Suprapubic skin (tissue), 4 donors: Measurements from ENCODE around the gene HPSE2. TPM values are rescaled to one million over a fixed set of nuclear protein-coding genes. Genes with fewer than 3 reads are reported as not detected.

ENCODE experiments used
- DNase-seq, 2 donors: peaks; one replicate each; pipeline ENCODE4 v3.0.0-alpha.2; 2019; ENCODE audit warnings: low spot score in 2 of 2
- H3K27ac ChIP-seq: fragments of 200-600 bp; sonication (generic); one replicate; pipeline ENCODE4 v1.5.1; 2019
- H3K27me3 ChIP-seq: fragments of 200-600 bp; sonication (generic); one replicate; pipeline ENCODE4 v1.5.1; 2019
- H3K36me3 ChIP-seq: fragments of 200-600 bp; sonication (generic); one replicate; pipeline ENCODE4 v1.5.1; 2019
- H3K4me1 ChIP-seq: fragments of 200-600 bp; sonication (generic); one replicate; pipeline ENCODE4 v1.5.1; 2019
- H3K4me3 ChIP-seq: fragments of 200-600 bp; sonication (generic); one replicate; pipeline ENCODE4 v1.5.1; 2019; ENCODE audit warnings: mild to moderate bottlenecking
- H3K9me3 ChIP-seq: fragments of 200-600 bp; sonication (generic); one replicate; pipeline ENCODE4 v1.5.1; 2019
- CTCF ChIP-seq, 2 donors: fragments of 200-600 bp in 1 of 2; fragments of 450-650 bp in 1 of 2; sonication (generic) in 1 of 2; IDR thresholded peaks; one replicate each; pipeline ENCODE4 v1.5.1; 2016 to 2019; ENCODE audit warnings: antibody characterized with exemption in 2 of 2, mild to moderate bottlenecking in 1 of 2, moderate library complexity in 1 of 2
- EP300 ChIP-seq: sonication (generic); formaldehyde crosslinking; IDR thresholded peaks from one replicate; pipeline ENCODE4 v1.6.1; 2017; ENCODE audit warnings: antibody characterized with exemption
- POLR2A ChIP-seq, 2 donors: fragments of 450-650 bp; IDR thresholded peaks; one replicate each; pipeline ENCODE4 v1.6.1; 2017; ENCODE audit warnings: antibody characterized with exemption in 2 of 2, mild to moderate bottlenecking in 2 of 2, moderate library complexity in 2 of 2
- POLR2AphosphoS5 ChIP-seq, 3 donors: sonication (generic); formaldehyde crosslinking; IDR thresholded peaks; one replicate each; pipeline ENCODE4 v1.6.1; 2017; ENCODE audit warnings: antibody characterized with exemption in 3 of 3
- WGBS: methylation state at CpG from one replicate; pipeline ENCODE4 v1.1.5; 2018; 5-methylcytosine and 5-hydroxymethylcytosine counted together
- total RNA-seq, 4 donors: library from RNA; depleted of rRNA; stranded (reverse); fragments of >200 nt; gene quantifications; one replicate each; pipeline ENCODE4 v1.1.0, GENCODE V29; 2016

HPSE2 gene
- total RNA-seq, 4 donors from 2014 or later, result 0.95 to 1.3 (median 0.99) TPM

DNA sequence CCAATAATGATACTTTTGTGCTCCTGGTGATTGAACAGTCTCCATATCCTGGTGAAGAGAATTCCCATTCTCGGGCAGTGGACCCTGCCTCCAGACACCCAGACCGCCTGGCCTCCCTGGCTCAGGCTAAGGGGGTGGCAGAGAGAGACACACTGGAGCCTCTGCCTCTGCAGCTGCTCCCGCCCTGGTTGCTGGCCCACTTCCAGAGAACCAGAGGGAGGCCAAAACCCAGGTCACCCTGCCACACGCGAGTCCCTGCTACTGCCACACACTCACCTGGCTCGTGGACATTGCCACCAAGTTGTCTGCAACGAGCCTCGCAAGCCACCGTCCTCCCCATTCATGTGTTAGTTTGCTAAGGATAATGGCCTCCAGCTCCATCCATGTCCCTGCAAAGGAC is 221.8 kb downstream of the HPSE2 start:
- H3K27me3 ChIP-seq, result no peaks in the 10 kb centered on the region
- no peaks in the 10 kb centered on the region for H3K36me3 ChIP-seq
- no peak for DNase-seq
- 93% methylated on average over 9 of the region's 9 CpGs for WGBS
- no peaks in the 10 kb centered on the region for H3K4me1 ChIP-seq
- H3K27ac ChIP-seq, result no peak overlapping the region
- TF ChIP-seq CTCF (IDR thresholded peaks at IDR 0.05), result no peak
- no peak for TF ChIP-seq EP300
- no peak for TF ChIP-seq POLR2A (IDR thresholded peaks at IDR 0.05)
- no peak for TF ChIP-seq POLR2AphosphoS5 (IDR thresholded peaks at IDR 0.05)
- no peaks in the 10 kb centered on the region for H3K9me3 ChIP-seq
- H3K4me3 ChIP-seq, result no peak overlapping the region

GRCh38 chr10:99010286-99010685 is 225.4 kb downstream of the HPSE2 start:
- no peak for DNase-seq
- TF ChIP-seq CTCF (IDR thresholded peaks at IDR 0.05) (no peak), POLR2A (IDR thresholded peaks at IDR 0.05) (no peak), EP300 (no peak), POLR2AphosphoS5 (IDR thresholded peaks at IDR 0.05) (no peak)
- Histone ChIP-seq H3K27ac (no peak overlapping the region), H3K36me3 (no peaks in the 10 kb centered on the region), H3K27me3 (no peaks in the 10 kb centered on the region), H3K4me3 (no peak overlapping the region), H3K9me3 (peaks cover 6% of the 10 kb centered on the region), H3K4me1 (peaks cover 8% of the 10 kb centered on the region)

DNA sequence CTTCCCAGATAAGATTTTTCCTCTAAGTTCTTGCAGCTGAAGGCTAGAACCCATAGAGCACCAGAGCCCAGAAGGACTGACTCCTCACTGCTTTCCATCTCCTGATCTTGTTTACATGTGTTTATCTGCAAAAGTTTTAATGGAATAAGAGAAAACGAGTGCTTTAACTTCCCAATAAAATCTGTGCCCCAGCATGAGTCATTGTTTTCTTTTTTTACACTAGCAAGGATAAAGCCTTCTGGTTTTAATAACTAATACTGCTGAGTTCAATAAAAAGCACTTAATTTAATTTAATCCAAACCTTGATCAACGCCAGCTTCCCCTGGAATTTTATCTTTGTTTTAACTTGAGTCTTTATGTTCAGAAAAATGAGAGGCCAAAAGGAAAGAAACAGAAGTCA is 227.6 kb downstream of the HPSE2 start:
- DNase-seq, result no peak
- Histone ChIP-seq H3K4me3 (no peak overlapping the region), H3K9me3 (peaks cover 12% of the 10 kb centered on the region), H3K27me3 (no peaks in the 10 kb centered on the region), H3K27ac (no peak overlapping the region), H3K4me1 (peaks cover 8% of the 10 kb centered on the region), H3K36me3 (no peaks in the 10 kb centered on the region)
- WGBS, result 36% methylated on average over 2 of the region's 2 CpGs
- TF ChIP-seq POLR2AphosphoS5 (IDR thresholded peaks at IDR 0.05) (no peak), CTCF (IDR thresholded peaks at IDR 0.05) (no peak), POLR2A (IDR thresholded peaks at IDR 0.05) (no peak), EP300 (no peak)

DNA sequence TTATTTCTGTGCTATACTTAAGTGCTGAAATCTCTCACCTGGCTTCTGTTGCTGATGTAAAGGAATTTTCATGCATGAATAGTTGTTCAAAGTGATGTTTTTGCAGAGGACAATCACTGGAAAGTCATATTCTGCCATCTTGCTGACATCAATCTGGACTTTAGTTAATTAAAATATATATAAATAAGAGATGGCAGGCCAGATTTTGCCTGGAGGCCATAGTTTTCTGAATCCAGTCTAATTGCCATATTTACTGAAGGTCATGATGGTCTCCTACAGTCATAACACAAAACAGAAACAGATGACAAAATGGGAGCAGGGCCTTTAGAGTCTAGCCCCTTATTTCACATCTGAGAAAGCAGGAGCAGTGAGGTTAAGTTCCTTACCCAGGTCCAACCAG is 228.2 kb downstream of the HPSE2 start:
- Histone ChIP-seq H3K4me3 (no peak overlapping the region), H3K36me3 (no peaks in the 10 kb centered on the region), H3K27me3 (no peaks in the 10 kb centered on the region), H3K27ac (no peak overlapping the region), H3K9me3 (peaks cover 12% of the 10 kb centered on the region), H3K4me1 (peaks cover 8% of the 10 kb centered on the region)
- no peak for TF ChIP-seq POLR2A (IDR thresholded peaks at IDR 0.05)
- TF ChIP-seq CTCF (IDR thresholded peaks at IDR 0.05), result no peak
- no peak for TF ChIP-seq EP300
- no peak for TF ChIP-seq POLR2AphosphoS5 (IDR thresholded peaks at IDR 0.05)
- no peak for DNase-seq

- H3K4me1 ChIP-seq, result peaks cover 8% of the 10 kb centered on the region
- no peak for DNase-seq
- no peaks in the 10 kb centered on the region for H3K27me3 ChIP-seq
- TF ChIP-seq CTCF (IDR thresholded peaks at IDR 0.05) (no peak), POLR2AphosphoS5 (IDR thresholded peaks at IDR 0.05) (no peak), EP300 (no peak), POLR2A (IDR thresholded peaks at IDR 0.05) (no peak)
- H3K36me3 ChIP-seq, result no peaks in the 10 kb centered on the region
- H3K4me3 ChIP-seq, result no peak overlapping the region
- peaks cover 12% of the 10 kb centered on the region for H3K9me3 ChIP-seq
- no peak overlapping the region for H3K27ac ChIP-seq
- 92% methylated on average over 1 of the region's 1 CpG for WGBS
Measured at GRCh38 chr10:99005254-99005653, 230.4 kb downstream of the HPSE2 start.
